Stimulated activated CD4-positive, alpha-beta T cell treated with anti-CD3 and anti-CD28 coated beads, TNF-alpha, amount 100 ng/mL, for 1 hour (primary cell): ENCODE data around the gene NFE2L3.
"Not testable (repeated sequence)": the region's sequence is repeated elsewhere in the genome, so short reads cannot be mapped to it uniquely, and the experiment has no call there.

Experiments
- DNase-seq, 3 donors: peaks; one replicate each; pipeline ENCODE4 v3.0.0-alpha.2; 2020; ENCODE audit warnings: low read depth in 3 of 3, low spot score in 1 of 3

NFE2L3 gene

DNA sequence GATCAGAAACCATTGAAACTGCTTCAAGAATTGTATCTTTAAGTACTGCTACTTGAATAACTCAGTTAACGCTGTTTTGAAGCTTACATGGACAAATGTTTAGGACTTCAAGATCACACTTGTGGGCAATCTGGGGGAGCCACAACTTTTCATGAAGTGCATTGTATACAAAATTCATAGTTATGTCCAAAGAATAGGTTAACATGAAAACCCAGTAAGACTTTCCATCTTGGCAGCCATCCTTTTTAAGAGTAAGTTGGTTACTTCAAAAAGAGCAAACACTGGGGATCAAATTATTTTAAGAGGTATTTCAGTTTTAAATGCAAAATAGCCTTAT lies 33.8 kb downstream of the NFE2L3 start:
- DNase-seq: no peak

DNA sequence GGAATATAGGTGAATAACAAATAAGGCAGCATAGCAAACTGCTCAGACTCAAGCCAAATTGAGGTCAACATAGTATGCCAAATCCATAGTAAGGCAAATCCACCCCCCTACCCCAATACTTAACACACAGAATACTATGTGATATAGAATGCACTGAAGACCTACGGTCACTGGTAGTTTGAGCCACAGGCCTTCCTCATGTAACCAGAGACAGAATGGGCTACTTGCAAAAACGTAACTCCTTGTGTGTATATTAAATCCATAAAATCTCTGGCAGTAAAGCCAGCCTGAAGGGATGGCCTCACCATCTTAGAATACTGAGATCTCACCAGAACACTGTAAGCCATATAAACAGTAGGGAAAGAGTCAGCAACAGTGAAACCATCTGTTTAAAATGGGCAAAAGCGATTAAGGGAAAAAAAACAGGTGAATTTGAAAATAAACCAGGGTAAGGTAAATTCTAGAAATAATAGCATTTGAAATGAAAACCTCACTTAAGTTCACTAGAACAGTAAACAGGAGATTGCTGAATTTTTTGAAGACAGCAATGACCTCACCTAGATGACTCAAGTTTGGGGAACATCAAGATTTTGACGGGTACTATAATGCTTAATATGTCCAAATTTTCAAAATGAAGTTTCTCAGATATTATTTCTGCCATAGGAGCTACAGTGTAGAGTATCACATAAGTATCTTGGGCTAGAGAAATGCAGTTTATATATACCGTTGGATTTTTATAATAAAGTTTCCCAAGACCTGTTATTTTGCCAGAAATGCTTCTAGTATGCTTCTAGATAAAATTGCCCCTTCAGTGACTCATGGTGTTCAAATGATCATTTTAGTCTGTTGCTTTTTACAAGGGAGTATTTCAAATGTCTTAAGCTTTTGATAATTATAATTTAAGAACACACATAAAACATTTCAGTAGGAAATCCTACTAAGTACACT lies 34.6 kb downstream of the NFE2L3 start:
- no peak for DNase-seq

DNA sequence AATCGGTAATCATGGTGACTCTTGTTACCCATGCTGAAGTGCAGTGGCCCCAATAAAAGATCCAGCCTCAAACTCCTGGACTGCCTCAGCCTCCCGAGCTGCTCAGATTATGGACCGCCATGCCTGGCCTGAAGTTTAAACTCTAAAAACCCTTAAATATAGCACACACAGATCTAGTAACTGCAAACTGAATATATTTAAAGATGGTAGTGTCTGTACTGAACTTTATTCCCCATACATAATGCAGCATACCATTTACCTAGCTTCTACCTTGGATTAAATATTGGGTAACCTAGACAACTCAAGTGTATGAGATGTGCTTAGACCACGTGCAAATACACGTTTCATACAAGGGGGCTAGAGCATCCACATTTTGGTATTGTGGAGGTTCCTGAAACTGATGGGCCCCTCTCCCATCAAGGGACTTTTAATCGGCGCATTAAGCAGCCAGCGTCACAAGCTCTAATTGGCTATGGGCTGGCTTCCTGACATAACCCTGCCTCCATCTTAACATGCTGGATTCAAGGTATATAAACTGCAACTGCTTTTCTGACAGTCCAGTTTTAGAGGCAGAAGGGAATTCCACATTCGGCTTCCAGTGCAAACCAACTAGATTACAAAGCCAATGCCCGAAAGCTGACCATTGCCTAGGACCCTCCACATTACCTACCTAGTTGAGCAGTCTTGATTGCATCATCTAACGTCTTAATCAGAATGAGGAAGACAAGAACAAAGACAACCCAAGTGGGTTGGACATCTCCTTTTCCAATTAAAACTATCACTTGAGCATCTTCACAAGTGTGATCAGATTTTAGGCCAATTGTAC lies 35.6 kb downstream of the NFE2L3 start:
- DNase-seq: no peak

DNA sequence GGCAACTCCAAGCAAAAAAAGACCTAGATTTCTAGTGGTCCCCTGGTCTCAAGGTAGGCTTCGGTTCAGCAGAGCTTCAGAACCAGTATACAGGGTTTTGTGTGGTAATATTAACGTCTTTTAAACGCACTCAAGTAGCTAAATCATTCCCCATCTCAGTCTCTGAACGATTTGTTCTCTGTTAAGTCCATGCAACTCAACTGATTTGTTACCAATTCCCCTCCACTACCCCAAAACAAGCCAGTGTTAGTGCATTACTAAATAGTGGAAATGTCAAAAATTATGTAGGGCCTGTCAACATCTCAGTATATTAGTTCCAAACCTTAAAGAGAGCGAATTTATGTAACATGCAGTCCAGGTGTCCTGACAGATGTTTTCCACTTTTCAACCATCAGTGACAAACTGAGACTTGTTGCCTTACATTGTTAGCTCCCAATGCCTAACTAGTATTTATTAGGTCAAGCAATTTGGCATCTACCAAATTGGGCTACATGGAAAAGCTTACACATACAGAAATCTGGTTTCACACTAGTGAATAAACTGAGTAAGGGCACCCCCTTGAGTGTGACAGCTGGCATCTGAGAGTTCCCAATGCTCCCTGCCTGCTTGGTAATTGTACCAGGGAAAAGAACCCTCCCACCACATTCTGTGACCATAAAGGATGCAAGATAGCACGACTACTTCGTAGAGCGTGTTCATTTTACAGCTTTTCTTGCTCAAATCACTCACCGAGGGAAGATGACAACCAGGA lies 36.4 kb downstream of the NFE2L3 start:
- DNase-seq: no peak

DNA sequence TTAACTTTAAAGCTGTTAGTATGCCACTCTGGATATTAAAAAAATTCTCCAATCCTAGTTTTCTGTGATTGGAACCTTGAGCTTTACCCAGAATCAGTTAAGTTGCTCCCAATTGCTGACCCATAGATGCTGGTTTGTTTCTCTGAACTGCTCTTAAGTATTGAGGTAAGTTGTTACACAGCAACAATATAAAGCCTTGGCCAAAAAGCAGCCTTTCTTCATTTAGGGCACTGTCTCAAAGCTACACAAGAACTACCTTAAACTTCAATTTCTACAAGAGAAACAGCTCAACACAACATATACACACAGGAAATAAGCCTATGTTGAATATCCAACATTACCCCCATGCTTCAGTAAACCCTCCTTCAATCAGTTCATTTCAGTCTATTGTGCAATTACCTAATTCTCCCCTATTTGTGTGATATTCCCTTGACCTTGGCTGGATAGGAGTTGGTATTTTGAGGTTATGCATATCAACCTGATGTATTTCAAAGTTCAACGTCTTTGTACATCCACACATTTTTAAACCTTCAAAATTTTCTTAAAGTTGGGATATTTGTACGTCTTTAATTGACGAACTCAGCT lies 37.1 kb downstream of the NFE2L3 start:
- DNase-seq: no peak

DNA sequence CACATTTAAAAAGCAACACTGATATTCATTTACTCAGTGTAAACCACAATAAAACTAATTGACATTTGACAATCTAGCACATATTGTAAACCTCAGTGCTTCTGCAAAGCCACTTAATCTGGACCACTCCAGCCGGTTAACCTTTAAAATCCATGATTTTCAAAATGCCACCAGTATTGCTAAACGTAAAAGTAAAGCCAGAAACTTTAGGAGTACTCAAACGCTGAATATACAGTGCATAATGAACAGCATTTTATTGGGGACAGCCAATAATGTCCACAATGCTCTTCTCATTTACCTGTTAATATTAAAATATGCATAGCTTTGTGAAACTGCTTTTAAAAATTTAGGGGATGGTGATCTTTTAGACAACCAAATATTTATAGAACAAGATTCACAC lies 37.7 kb downstream of the NFE2L3 start:
- no peak for DNase-seq

DNA sequence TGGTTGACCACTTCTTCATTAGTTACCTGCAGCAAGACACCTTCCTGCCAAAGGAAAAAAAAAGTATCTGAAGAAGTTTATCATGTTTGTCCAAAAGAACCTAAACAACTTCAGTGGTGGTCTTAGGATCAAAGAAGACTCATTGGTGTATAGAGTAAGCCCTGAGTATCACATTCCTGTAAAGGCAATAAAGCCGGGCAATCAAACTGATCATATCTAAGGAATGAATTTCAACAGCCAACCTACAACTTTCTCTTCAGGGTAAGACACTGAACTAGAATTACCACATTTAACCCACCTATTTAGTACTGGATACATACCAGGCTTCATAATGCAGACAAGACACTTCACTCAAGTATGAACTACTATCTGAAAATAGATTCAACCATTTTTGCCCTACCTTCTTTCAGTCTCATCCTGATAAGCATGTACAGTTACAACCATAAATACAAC lies 38.4 kb downstream of the NFE2L3 start:
- DNase-seq: no peak

DNA sequence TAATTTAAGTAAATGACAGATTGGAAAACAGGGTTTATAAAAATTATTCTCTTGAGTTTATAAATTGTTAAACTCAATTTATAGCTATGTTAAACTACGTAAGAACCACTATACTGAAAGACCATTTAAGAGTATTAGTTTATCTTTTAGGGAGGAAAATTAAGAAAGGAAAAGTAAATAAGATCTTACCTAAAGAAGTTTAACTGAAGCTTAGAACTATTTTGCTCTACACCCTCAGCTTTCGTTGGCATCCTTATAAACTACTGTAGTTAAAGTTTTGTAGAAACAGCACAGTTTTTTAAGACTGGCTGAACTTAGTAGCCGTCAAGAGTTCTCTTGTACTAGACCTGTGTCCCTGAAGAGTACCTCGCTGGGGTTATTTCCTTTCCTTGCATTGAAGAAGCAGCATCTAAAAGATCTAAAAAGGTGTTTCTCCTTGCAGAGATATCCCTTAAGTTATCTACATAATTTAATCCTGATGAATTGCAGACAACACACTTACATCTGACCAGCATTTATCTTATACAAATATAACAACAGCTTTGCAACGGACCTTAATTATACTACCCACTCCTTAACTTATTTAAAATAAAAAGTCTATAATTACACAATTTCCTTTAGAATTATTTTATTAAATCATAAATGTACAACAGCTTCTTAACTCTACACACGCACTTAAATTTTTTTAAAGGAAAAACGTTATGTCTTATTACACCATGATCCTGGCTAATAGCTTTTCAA lies 39.4 kb downstream of the NFE2L3 start:
- DNase-seq: no peak

DNA sequence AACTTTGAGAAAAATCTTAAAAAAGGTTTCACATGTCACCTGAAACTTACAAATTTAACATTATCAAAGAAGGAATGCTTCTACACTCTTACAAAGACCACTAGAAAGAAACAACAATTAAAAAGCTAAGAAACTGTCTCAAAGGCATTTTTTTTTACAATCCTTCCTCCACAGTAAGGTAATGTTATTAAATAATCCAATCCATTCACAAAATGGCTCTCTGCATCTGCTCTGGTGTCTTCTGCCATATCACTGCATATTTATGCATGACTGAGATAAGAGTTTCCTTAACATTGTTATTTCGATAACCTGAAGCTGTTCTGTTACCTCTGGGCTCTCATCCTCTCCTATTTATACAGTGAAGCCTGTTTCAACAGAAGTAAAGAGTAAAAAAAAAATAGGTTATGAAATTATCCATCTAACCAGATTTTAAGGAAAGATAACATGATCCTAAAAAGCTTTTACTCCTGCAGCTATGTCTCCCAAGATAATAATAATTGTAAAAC lies 40.0 kb downstream of the NFE2L3 start:
- no peak for DNase-seq

DNA sequence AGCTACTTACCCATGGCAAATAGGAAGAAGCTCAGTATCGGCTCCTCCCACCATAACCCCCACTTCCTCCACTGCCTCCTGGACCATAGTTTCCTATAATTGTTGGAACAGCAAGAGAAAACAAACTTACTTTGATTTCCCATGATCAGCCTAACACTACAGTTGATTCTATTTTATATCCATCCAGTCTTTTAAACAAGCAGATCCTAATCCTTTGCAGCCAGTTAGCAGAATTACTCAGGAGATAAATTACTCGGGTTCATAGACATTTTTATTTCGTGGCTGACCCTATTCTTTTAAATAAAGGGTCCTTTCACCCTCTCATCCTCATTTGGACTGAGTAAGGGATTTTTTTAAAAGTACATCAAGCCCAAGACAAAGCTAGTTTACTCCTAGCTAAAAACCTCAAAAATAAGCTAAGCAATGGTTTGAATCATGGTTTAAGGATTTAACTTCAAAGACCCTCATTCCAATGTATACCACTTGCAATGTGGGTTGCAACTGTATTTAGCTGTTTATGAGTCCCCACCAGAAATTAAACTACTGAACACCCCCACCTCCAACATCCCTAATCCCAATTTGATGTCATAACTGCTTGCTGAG lies 40.6 kb downstream of the NFE2L3 start:
- no peak for DNase-seq

DNA sequence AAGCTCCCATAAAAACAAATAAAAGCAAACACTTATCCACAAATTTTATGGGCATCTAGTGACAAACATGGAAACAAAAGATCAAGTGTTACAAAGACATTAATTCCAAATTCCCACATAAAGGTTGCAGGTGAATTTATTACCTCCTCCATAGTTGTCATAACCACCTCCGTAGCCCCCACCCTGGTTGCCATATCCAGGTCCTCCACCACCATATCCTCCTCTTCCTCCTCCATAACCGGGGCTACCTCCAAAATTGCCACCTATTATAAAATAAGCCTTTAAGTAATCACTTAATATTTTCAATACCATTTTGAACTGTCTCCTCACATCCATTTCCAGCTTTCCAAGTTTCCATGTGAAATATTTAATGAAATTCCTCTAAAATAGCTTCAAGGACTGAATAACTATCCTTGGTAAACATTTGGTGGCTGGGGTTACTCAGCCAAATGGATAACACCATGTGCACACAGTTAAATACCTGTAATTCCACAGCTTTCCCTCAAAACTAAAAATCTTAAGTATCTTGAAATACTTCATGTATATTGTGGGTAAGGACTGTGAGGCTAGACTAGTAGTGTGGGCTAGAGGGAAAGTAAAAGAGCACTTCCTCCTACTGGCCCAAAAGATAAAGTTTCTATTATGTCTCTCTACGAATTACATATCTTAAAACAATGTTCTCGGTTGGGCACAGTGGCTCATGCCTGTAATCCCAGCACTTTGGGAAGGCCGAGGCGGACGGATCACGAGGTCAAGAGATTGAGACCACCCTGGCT lies 41.6 kb downstream of the NFE2L3 start:
- DNase-seq: no peak

DNA sequence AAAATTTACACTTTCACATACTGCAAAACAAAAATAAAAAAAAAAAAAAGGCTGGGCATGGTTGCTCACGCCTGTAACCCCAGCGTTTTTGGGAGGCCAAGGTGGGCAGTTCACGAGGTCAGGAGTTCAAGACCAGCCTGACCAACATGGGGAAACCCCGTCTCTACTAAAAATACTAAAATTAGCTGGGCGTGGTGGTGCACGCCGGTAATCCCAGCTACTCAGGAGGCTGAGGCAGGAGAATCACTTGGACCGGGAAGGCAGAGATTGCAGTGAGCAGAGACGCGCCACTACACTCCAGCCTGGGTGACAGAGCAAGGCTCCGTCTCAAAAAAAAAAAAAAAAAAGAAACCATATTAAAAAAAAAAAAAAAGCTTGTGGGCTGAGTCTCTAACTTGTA lies 42.8 kb downstream of the NFE2L3 start:
- DNase-seq: not testable (repeated sequence)

DNA sequence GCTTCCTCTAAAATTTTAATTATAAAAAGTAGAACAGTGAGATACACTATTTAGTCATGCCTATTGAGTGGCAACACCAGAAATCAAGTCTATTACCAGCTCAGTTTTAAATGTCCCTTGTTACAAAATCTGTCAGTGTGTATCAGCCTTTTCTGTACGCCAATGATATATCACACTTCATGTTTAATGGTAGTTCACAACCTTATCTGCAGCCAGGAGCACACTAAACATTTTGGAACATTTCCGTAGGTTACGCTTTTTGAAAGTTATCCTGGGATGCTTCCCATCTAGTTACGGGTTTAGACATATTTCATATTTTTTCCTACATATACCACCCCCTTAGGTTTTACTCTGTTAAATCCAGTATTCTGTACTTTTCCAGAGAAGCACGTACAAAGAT lies 43.2 kb downstream of the NFE2L3 start:
- no peak for DNase-seq

DNA sequence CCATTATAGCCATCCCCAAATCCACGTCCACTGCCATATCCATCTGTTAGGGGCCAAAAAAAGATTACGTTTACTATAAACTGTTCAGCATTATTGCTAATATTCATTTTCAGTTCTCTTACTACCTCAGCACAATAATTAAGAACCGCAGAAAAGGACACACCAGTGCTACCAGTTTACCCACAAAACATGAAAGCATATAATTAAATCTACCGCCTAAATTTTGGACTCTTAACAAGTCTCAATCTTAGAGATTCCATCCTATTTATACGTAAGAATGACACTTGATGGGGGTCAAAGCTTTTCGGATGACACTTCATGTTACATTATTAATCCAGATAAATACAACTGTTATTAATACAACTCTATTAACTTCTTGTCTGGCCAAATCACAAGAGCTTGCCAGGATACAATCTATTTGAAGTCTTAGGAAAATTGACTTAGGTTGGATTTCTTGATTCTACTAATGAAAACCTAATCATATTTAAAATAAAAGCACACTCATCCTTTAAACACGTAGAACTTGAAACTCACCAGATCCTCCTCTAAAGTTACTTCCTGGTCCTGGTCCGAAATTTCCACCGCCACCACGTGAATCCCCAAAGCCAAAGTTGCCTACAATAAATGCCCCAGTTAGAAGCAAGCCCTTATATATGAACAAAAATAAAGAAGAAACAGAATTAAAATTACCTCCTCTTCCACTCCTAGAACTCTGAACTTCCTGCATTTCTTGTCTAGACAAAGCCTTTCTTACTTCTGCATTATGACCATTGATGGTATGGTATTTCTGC lies 44.1 kb downstream of the NFE2L3 start:
- DNase-seq: no peak

DNA sequence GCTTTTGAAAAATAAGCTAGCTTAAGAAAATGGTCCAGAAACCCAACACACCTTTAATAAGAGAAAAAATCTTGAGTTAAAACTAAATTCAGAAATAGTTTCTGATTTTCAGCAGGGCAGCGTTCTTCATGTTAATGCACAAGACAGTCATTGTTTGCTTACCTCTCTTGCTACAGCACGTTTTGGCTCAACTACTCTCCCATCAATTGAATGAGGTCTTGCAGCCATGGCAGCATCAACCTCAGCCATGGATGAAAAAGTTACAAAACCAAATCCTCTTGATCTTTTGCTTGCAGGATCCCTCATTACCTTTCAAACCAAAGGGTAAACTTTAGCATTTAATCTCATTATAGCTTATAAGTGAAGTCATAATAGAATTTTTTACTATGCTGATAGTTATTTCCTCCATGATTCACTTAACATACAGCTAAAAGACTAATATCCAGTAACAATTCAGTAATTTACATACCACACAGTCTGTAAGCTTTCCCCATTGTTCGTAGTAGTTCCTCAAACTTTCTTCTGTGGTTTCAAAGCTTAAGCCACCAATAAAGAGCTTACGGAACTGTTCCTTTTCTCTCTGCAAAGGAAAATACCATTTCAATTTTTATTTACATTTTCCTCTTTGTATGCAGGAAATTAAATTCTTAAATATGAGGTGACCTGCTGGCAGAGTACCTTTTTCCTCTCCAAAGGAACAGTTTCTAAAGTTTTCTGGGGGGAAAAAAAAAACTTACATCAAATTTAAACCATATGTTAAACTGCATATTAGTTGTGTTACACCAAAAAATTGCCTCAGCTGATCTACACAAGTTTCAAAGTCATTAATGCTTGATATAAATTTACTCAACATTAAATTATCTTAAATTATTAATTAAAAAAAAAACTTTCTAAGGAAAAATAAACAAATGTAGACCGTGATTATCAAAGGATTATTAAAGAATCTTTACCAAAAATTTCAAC lies 45.4 kb downstream of the NFE2L3 start:
- no peak for DNase-seq

DNA sequence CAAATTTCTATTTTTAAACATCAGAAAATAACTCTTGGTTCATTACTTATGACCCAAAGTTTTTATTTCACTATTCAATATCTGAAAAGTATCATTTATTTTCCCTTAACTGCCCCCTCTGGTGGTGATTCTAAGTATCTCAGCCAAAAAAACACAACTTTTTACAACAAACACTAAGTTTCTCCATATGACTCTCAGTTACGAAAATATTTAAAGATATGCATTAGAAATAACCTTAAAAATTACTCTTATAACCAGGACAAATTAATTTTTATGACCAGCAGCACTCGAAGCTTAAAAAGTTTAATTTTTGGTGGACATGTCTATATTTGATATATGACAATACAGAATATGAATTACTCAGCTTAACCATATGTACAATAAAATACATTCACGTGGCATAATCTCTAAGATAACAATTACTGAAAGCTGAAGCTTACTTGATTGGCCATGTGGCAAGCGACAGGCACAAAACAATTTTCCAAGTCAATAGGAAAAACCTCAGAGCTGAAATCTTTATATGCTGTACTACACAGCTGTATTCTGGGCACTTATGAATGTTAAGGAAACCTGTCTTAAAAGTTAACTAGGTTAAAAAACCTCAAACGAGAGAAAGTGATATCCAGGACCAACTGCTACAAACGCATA lies 46.3 kb downstream of the NFE2L3 start:
- DNase-seq: no peak

DNA sequence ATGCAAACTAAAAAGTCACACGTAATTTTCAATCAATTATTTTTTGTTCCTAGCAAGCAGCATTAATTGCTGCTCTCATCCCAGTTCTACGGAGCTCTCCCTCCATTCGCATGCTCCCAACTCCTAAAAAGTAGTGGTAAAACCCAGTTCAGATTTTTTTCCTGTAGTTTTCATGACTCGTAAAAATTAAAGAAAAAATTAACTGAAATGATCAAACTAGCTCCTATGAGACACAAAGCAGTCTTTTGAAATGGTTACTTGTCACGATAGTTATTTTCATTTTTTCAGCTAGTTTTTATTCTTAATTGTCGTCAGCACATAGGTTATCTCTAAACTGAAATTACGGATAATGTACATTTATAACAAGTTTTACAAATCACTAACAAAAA lies 46.8 kb downstream of the NFE2L3 start:
- DNase-seq: no peak
